ENCODE results near the gene DDX10.

DNA sequence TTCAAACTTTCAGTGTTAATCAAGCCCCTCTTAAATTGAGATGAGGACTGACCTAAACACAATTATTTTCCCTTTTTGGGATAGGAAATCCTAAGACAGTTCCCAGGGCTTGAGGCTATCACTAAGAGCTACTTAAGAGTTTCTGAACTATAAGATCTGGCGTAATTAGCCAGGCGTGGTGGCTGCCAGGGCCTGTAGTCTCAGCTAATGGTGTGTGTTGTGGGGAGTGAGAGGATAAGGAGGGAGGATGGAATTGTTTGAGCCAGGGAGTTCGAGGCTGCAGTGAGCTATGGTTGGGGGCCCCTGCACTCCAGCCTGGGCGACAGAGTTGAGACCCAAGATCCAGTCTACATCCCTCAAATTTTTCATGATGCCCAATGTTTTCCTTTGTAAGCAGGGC lies 47.8 kb upstream of the DDX10 start:
- TF ChIP-seq, protein P1, sequence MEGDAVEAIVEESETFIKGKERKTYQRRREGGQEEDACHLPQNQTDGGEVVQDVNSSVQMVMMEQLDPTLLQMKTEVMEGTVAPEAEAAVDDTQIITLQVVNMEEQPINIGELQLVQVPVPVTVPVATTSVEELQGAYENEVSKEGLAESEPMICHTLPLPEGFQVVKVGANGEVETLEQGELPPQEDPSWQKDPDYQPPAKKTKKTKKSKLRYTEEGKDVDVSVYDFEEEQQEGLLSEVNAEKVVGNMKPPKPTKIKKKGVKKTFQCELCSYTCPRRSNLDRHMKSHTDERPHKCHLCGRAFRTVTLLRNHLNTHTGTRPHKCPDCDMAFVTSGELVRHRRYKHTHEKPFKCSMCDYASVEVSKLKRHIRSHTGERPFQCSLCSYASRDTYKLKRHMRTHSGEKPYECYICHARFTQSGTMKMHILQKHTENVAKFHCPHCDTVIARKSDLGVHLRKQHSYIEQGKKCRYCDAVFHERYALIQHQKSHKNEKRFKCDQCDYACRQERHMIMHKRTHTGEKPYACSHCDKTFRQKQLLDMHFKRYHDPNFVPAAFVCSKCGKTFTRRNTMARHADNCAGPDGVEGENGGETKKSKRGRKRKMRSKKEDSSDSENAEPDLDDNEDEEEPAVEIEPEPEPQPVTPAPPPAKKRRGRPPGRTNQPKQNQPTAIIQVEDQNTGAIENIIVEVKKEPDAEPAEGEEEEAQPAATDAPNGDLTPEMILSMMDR (conservative IDR thresholded peaks at IDR 0.05; ENCODE audit: low read depth, low read length), result no peak
- TF ChIP-seq EZH2 (IDR thresholded peaks at IDR 0.05; ENCODE audit: borderline replicate concordance, low read depth, low read length, poor library complexity, severe bottlenecking), result no peak

Measured in A673 (cell line).